Fibroblast of skin of abdomen (primary cell): ENCODE data around the gene SLC39A11.
"Not testable (repeated sequence)": the region's sequence is repeated elsewhere in the genome, so short reads cannot be mapped to it uniquely, and the experiment has no call there.

Source experiments
- DNase-seq: peaks from one replicate; pipeline ENCODE4 v3.0.0-alpha.2; 2013

The SLC39A11 gene

GRCh38 chr17:73107191-73107590, 14.7 kb upstream of the SLC39A11 start:
- no peak for DNase-seq

- no peak for DNase-seq
Observed at GRCh38 chr17:73105431-73105830, 12.9 kb upstream of the SLC39A11 start.

- no peak for DNase-seq
Observed at GRCh38 chr17:73104450-73104849, 12.0 kb upstream of the SLC39A11 start.

- DNase-seq = no peak
Observed at GRCh38 chr17:73103641-73104335, 11.3 kb upstream of the SLC39A11 start.

GRCh38 chr17:73101031-73101430, 8.5 kb upstream of the SLC39A11 start:
- DNase-seq = no peak

DNA sequence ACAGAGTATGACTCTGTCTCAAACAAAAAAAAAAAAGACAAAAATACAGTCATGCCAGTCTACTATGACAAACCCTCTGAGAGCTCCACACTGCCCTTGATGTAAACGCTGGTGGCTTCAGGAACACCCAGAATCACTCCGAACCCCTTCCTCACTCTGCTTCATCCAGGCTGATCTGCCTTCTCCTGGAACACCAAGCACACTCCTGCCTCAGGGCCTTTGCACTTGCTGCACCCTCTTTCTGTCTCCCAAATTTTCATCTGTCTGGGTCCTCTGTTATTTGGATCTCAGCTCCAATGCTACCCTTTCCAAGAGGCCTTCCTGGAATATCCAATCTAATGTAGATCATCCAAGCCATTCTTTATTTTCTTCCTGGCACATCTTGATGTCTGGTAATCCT, 7.9 kb upstream of the SLC39A11 start:
- no peak for DNase-seq

- no peak for DNase-seq
Observed at GRCh38 chr17:73099511-73099910, 7.0 kb upstream of the SLC39A11 start.

DNA sequence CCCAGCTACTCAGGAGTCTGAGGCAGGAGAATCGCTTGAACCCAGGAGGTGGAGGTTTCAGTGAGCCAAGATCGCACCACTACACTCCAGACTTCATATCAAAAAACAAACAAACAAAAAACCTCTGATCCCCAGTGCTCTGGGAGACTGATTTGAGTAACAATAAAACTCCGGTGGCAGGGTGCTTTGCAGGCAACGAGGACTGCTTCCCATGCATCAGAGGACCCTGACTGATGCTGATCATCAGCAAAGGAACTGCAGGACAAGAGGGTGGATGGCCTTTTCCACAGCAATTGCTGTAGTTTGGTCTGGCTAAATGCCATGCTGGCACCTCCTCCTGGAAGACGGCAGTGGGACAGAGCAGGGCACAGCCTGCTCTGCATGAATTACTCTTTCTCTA, 6.4 kb upstream of the SLC39A11 start:
- no peak for DNase-seq

DNA sequence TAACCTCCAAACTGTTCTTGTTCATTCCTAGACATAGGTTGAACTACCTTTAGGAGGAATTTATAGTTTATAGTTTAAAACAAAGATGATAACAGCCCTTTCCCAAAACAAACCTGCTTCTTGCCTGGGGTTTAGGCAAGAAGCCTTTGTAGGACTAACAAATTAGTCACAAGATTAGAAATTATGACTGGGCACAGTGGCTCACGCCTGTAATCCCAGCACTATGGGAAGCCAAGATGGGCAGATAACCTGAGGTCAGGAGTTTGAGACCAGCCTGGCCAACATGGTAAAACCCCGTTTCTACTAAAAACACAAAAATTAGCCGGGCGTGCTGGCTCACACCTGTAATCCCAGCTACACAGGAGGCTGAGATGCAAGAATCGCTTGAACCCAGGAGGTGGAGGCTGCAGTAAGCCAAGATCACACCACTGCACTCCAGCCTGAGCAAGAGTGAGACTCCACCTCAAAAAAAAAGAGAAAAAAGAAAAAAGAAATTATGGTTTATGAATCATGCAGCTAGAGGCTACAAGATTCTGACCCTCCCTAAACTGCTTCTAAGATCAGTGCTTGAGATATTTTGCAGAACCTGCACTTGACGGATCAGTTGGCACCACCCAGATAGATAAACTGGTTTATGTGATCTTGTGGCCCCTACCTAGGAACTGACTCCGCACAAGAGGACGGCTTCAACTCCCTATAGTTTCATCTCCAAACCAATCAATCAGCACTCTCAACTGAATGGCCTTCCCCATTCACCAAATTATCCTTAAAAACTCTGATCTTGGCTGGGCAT, 5.7 kb upstream of the SLC39A11 start:
- DNase-seq = not testable (repeated sequence)

GRCh38 chr17:73096866-73097265, 4.4 kb upstream of the SLC39A11 start:
- DNase-seq = no peak

GRCh38 chr17:73096211-73096610, 3.7 kb upstream of the SLC39A11 start:
- no peak for DNase-seq

GRCh38 chr17:73093286-73093685, 798 bp upstream of the SLC39A11 start:
- no peak for DNase-seq

DNA sequence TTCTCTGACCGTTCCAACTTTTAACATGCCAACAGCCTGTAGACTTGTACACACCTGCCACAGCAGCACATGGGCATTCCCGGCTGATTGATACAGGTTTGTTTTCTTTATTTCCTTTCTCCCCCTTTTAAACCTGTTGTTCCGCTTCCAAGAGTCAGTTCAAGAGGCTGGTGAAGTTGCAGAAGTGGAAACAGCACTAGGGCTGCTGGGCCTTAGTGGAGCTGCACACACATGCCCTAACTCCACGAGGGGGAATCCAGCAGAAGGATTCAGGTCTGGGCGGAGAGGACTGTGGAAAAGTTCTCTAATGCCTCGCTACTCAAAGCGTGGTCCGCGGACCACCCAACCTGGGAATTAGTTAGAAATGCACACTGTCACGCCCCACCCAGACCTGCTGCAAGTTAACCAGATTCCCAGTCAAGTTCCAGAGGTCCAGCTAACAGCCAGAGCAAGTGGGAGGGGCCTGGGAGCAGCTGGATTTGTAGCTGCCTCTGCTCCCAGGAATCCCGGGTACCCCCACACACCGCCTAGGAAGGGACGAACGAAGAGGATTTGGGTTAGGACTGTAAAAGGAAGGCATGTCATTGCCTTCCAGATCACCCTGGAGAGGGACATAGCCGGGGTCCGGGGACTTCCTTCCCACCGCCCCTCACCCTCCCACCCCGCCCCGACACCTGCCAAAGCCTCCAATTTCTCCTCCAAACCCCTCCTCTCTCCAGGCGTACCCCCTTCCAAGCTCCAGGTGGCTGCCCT, 542 bp downstream of the SLC39A11 start:
- DNase-seq = peak; percentile 13

DNA sequence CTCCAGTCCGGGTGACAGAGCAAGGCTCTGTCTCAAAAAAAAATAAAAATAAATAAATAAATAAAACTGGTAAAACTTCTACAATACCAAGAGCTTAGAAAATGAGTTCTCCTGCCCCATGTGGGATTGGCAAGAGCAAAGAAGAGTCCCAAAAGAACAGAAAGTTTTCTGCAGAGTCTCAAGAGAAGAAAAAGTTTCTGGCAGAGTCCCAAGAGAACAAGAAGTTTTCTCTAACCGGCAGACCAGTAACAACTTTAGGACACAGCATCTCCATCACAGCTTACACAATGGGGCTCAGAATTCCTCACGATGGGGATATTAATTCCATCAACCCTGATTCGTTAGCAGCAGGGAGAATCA, 1.1 kb downstream of the SLC39A11 start:
- DNase-seq = no peak

DNA sequence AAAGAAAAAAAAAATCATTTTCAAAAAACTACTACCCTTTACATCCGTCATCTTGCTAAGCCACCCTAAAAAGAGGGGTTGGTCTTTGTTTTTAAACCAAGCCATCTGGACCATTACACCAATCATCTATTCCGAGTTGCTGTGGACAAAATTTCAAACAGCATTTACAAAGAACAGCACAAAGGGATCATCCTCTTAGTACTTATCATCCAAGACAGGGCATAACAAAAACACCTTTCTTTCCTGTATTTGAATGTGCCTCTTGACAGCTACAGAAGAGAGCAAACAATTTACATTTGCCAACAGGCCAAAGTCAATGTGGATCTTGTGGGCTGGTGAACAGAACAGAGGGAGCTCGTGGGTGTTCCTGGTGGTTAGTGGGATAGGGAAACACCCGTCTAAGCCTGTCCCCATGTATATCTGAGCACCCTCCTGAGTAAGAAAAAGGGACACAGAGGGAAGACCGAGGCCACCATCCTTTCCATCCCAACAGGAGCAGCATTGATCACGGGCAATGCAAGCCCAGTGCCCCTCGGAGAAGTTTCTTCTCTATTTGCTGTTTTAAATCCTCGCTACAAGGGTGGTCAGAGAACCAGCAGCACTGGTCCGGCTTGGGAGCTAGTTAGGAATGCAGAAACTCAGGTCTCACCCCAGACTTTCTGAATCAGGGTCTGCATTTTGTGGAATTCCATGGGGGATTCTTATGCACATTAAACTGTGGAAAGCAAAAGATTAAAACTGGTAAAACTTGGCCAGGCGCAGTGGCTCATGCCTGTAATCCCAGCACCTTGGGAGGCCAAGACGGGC, 1.9 kb downstream of the SLC39A11 start:
- no peak for DNase-seq

- DNase-seq = no peak
Observed at GRCh38 chr17:73089322-73090317, 2.9 kb downstream of the SLC39A11 start.

DNA sequence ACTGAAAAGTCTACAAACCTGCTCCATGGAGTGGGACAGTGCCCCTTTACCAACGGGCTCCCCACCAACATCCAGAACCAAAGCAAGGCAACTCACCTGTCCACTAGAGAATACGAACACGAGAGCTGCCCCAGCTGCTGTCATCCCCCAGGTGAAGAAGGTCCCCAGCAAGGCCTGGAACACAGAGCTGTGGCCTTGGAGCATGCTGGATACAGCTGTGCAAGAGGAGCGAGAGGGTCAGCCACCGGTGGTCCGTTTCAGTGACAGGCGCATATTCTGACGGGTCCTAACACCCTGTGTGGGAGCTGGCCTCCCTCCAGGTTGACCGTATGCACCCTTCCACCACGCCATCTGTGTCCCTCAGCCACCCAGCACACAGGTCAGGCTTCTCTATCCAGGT, 3.9 kb downstream of the SLC39A11 start:
- no peak for DNase-seq

- no peak for DNase-seq
Observed at GRCh38 chr17:73083432-73083831, 9.1 kb downstream of the SLC39A11 start.

- no peak for DNase-seq
Observed at GRCh38 chr17:73074566-73074965, 17.9 kb downstream of the SLC39A11 start.

DNA sequence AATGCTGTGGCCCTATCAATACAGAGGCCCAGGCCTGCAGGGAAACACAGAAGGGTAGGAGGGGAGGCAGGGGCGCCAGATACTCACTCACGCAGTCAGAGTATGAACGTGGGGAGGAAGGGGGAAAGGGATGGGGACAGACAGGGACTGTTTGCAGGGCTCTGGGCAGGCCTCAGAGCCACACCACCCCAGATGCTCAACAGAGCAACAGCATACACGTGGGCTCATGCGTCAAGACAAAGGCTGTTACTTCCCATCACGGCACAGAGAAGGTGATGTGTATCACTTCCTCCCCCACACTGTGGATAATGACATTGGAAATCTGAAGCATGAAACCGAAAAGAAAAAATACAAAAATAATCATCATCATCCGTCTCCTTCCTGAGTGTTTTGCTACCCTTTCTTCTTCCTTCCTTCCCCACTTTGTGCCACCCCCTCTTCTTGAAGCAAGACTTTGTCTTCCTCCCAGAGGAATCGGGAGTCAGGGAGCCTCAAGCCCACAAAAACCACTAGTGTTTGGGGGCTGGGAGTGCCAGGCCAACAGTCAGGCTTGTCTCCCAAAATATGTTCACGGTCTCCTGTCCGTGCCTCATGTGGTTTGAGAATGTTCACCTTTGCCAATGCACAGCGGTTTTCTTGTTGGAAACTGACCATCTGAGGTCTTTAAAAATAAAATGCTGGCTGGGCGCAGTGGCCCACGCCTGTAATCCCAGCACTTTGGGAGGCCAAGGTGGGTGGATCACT, 20.1 kb downstream of the SLC39A11 start:
- DNase-seq = no peak
